Fibroblast of lung (primary cell): ENCODE results near the gene MCTP1. TPM values are rescaled to one million over a fixed set of nuclear protein-coding genes. Genes with fewer than 3 reads are reported as not detected.

Experiments
- DNase-seq, 2 donors: peaks; one replicate each; pipeline versions ENCODE4 v3.0.0 to v3.0.0-alpha.2; 2010; ENCODE audit warnings: low read depth in 2 of 2
- H2AFZ ChIP-seq: 2 replicates; pipeline ENCODE4 v1.5.1; 2012; ENCODE audit warnings: low read length, control low read depth, inconsistent platforms
- H3K27ac ChIP-seq: 2 replicates; pipeline ENCODE4 v1.5.1; 2011; ENCODE audit warnings: low read length, control low read depth; ENCODE audit not compliant: insufficient read depth
- H3K27me3 ChIP-seq: 2 replicates; pipeline ENCODE4 v1.5.1; 2011; ENCODE audit warnings: mild to moderate bottlenecking, low read length; ENCODE audit not compliant: control insufficient read depth, insufficient read depth
- H3K36me3 ChIP-seq: 2 replicates; pipeline ENCODE4 v1.5.1; 2011; ENCODE audit warnings: low read length; ENCODE audit not compliant: control insufficient read depth, insufficient read depth
- H3K4me1 ChIP-seq: 2 replicates; pipeline ENCODE4 v1.5.1; 2011; ENCODE audit warnings: low read length; ENCODE audit not compliant: control insufficient read depth, insufficient read depth; ENCODE audit errors: extremely low read depth
- H3K4me2 ChIP-seq: 2 replicates; pipeline ENCODE4 v1.5.1; 2011; ENCODE audit warnings: low read length, control low read depth; ENCODE audit not compliant: insufficient read depth; ENCODE audit errors: extremely low read depth
- H3K4me3 ChIP-seq, 4 experiments: fragments of 200-600 bp in 1 of 4; sonication (generic) in 1 of 4; replicated peaks in 1 of 4; 2 replicates each; pipeline ENCODE4 v1.5.1; 2011 to 2016; ENCODE audit warnings: low read length in 4 of 4, low read depth in 3 of 4, mild to moderate bottlenecking in 3 of 4, control low read depth in 2 of 4, inconsistent platforms in 1 of 4, mixed read lengths in 1 of 4; ENCODE audit not compliant: insufficient read depth in 1 of 4; ENCODE audit errors: control extremely low read depth in 1 of 4
- H3K79me2 ChIP-seq: 2 replicates; pipeline ENCODE4 v1.5.1; 2012; ENCODE audit warnings: mild to moderate bottlenecking, low read length, inconsistent platforms; ENCODE audit not compliant: control insufficient read depth, insufficient read depth
- H3K9ac ChIP-seq: 2 replicates; pipeline ENCODE4 v1.5.1; 2011; ENCODE audit warnings: mild to moderate bottlenecking, low read length, control low read depth; ENCODE audit not compliant: insufficient read depth
- H3K9me3 ChIP-seq: 2 replicates; pipeline ENCODE4 v1.5.1; 2012; ENCODE audit warnings: low read depth, low read length; ENCODE audit not compliant: control insufficient read depth, insufficient read depth
- H4K20me1 ChIP-seq: 2 replicates; pipeline ENCODE4 v1.5.1; 2011; ENCODE audit warnings: low read length; ENCODE audit not compliant: control insufficient read depth, insufficient read depth; ENCODE audit errors: extremely low read depth
- EZH2 ChIP-seq: IDR thresholded peaks from 2 replicates; pipeline ENCODE4 v1.5.1; 2012; ENCODE audit warnings: low read length, control low read depth, mild to moderate bottlenecking; ENCODE audit errors: missing control alignments
- polyA plus RNA-seq, 2 donors: library from polyadenylated mRNA; depleted of rRNA in 1 of 2; stranded (reverse) in 1 of 2; unstranded in 1 of 2; fragments of >200 nt; gene quantifications; 2 replicates each; pipeline ENCODE4 v1.2.1, GENCODE V29; 2011 to 2012; ENCODE audit warnings: missing spikeins in 1 of 2
- total RNA-seq: library from RNA; depleted of rRNA; stranded (reverse); fragments of >200 nt; gene quantifications from 2 replicates; pipeline ENCODE4 v1.2.1, GENCODE V29; 2014
- TF ChIP-seq, protein P1 (sequence below), 2 donors: IDR thresholded peaks in 1 of 2; conservative IDR thresholded peaks in 1 of 2; 1 replicate in 1 of 2; 2 replicates in 1 of 2; pipeline ENCODE4 v1.5.1; 2011 to 2012; ENCODE audit warnings: low read length in 2 of 2, control low read depth in 1 of 2, inconsistent platforms in 1 of 2, low read depth in 1 of 2, mild to moderate bottlenecking in 1 of 2

Gene MCTP1
- total and polyA plus RNA-seq, 2 donors (not counting 1 experiment from before 2014, with no cell fraction given), result 0.78 to 7.9 TPM

DNA sequence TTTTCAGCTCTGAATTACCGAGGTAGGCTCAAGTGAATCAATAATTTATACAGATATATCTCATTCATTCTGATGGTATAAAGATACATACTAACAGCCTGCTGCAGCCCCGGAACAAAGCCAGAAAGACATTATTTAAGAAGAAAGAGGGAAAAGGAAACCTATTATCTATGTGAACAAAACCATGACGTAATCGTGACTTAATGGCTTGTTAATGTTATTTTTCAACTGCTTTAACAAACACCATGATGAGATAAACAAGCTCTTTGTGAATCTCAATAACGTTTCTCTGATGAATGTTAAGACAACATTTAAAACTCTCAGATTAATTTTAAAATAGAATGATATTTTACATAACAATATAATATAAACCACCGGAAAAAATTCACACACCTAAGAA, 429.4 kb downstream of the MCTP1 start:
- Histone ChIP-seq H3K36me3 (no peaks in the 10 kb centered on the region), H4K20me1 (no peaks in the 10 kb centered on the region), H3K4me1 (no peaks in the 10 kb centered on the region), H3K79me2 (no peaks in the 10 kb centered on the region), H2AFZ (no peak overlapping the region), H3K27ac (no peak overlapping the region), H3K4me3 (no peak overlapping the region), H3K9ac (no peak overlapping the region), H3K9me3 (no peaks in the 10 kb centered on the region), H3K4me2 (no peak overlapping the region), H3K27me3 (no peaks in the 10 kb centered on the region)
- DNase-seq, result no peak
- TF ChIP-seq EZH2, result no peak
- TF ChIP-seq, protein P1, sequence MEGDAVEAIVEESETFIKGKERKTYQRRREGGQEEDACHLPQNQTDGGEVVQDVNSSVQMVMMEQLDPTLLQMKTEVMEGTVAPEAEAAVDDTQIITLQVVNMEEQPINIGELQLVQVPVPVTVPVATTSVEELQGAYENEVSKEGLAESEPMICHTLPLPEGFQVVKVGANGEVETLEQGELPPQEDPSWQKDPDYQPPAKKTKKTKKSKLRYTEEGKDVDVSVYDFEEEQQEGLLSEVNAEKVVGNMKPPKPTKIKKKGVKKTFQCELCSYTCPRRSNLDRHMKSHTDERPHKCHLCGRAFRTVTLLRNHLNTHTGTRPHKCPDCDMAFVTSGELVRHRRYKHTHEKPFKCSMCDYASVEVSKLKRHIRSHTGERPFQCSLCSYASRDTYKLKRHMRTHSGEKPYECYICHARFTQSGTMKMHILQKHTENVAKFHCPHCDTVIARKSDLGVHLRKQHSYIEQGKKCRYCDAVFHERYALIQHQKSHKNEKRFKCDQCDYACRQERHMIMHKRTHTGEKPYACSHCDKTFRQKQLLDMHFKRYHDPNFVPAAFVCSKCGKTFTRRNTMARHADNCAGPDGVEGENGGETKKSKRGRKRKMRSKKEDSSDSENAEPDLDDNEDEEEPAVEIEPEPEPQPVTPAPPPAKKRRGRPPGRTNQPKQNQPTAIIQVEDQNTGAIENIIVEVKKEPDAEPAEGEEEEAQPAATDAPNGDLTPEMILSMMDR (conservative IDR thresholded peaks at IDR 0.05 in 1 of 2, IDR thresholded peaks at IDR 0.05 in 1 of 2; ENCODE audit: low read depth in 1 of 2, low read length in 2 of 2), result no peak

DNA sequence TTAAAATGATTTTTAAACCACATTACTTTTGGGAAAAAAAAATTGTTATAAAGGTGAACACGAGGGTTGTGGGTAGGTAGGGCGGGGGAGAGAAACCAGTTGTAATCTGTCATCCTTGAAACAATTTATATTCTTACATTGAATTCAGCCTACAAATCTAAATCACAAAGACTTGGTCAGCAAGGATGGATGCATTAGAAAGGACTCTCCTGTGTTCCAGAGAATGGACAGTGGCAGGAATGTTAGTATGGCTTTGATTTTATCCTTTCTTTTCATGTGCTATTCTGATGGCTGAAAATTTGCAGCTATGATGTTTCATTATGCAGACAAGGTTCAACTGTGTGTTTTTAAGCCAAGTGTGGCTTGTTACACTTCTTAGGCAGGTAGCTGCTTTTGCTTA, 431.8 kb downstream of the MCTP1 start:
- TF ChIP-seq, protein P1 (conservative IDR thresholded peaks at IDR 0.05 in 1 of 2, IDR thresholded peaks at IDR 0.05 in 1 of 2; ENCODE audit: low read depth in 1 of 2, low read length in 2 of 2), result no peak
- Histone ChIP-seq H3K4me1 (no peaks in the 10 kb centered on the region), H4K20me1 (no peaks in the 10 kb centered on the region), H3K4me3 (no peak overlapping the region), H2AFZ (no peak overlapping the region), H3K79me2 (no peaks in the 10 kb centered on the region), H3K9me3 (no peaks in the 10 kb centered on the region), H3K4me2 (no peak overlapping the region), H3K27me3 (no peaks in the 10 kb centered on the region), H3K36me3 (no peaks in the 10 kb centered on the region), H3K9ac (no peak overlapping the region), H3K27ac (no peak overlapping the region)
- no peak for DNase-seq

DNA sequence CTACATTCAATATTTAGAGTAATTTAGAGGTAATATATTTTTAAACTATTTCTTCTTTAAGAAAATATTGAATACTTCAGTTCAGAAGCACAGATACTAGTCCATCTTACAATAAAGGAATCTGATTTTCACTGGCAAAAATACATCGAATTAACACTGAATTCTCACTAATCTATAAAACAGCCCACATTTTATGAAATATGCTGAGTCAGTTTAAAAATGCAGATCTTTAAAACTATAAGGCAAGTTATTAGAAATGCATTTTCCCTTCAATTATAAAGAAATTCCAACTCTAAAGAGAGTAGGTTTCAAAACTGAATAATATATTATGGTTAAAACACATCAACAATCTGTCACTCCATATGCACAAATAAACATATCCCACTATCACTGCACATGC, 433.9 kb downstream of the MCTP1 start:
- H3K27ac ChIP-seq, result no peak overlapping the region
- H3K79me2 ChIP-seq, result no peaks in the 10 kb centered on the region
- DNase-seq, result no peak
- H2AFZ ChIP-seq, result no peak overlapping the region
- no peak overlapping the region for H3K9ac ChIP-seq
- no peak overlapping the region for H3K4me3 ChIP-seq
- TF ChIP-seq, protein P1 (conservative IDR thresholded peaks at IDR 0.05 in 1 of 2, IDR thresholded peaks at IDR 0.05 in 1 of 2; ENCODE audit: low read depth in 1 of 2, low read length in 2 of 2), result no peak
- TF ChIP-seq EZH2, result no peak
- H3K9me3 ChIP-seq, result no peaks in the 10 kb centered on the region
- no peaks in the 10 kb centered on the region for H3K4me1 ChIP-seq
- no peaks in the 10 kb centered on the region for H3K27me3 ChIP-seq
- H3K36me3 ChIP-seq, result no peaks in the 10 kb centered on the region
- no peaks in the 10 kb centered on the region for H4K20me1 ChIP-seq
- H3K4me2 ChIP-seq, result no peak overlapping the region
